WTC11 (cell line): ENCODE results near the gene NOXO1. TPM values are rescaled to one million over a fixed set of nuclear protein-coding genes. Genes with fewer than 3 reads are reported as not detected.

Source experiments
- ATAC-seq: fragments of 200-7000 bp; cut with Tn5 transposase; 2 replicates; pipeline ENCODE4 v1.10.0; 2021; ENCODE audit warnings: mild to moderate bottlenecking, moderate library complexity
- CTCF ChIA-PET: fragments of 300-600 bp; sonication (Branson Sonifier 250); formaldehyde crosslinking; loops from one replicate; lab custom pipeline; 2021; ENCODE audit warnings: antibody characterized with exemption; lab: Charles Lee
- POLR2A ChIA-PET: fragments of 350-600 bp; sonication (Branson Sonifier 250); formaldehyde crosslinking; loops from one replicate; lab custom pipeline; 2021; ENCODE audit warnings: antibody characterized with exemption; lab: Charles Lee
- DNase-seq: peaks from one replicate; pipeline ENCODE4 v3.0.0; 2021; ENCODE audit warnings: low spot score
- H3K27ac Mint-ChIP-seq: 2 replicates; pipeline ENCODE4 v1.8.0; 2021; ENCODE audit warnings: mixed read lengths
- H3K27me3 Mint-ChIP-seq: 2 replicates; pipeline ENCODE4 v1.8.0; 2021; ENCODE audit warnings: low read depth, mild to moderate bottlenecking, moderate library complexity, mixed read lengths
- H3K36me3 Mint-ChIP-seq: 2 replicates; pipeline ENCODE4 v1.8.0; 2021; ENCODE audit warnings: mixed read lengths
- H3K4me1 Mint-ChIP-seq: 2 replicates; pipeline ENCODE4 v1.8.0; 2022; ENCODE audit warnings: mixed read lengths
- H3K4me3 Mint-ChIP-seq: 2 replicates; pipeline ENCODE4 v1.8.0; 2021; ENCODE audit warnings: mild to moderate bottlenecking, moderate library complexity, mixed read lengths
- H3K9me3 Mint-ChIP-seq: 2 replicates; pipeline ENCODE4 v1.8.0; 2021; ENCODE audit warnings: mixed read lengths
- AFF4 ChIP-seq: sonication (generic); formaldehyde crosslinking; IDR thresholded peaks from 2 replicates; pipeline ENCODE4 v1.8.1; 2023; ENCODE audit warnings: mild to moderate bottlenecking, missing genetic modification reagents, borderline replicate concordance
- GABPB1 ChIP-seq: sonication (generic); formaldehyde crosslinking; IDR thresholded peaks from 2 replicates; pipeline ENCODE4 v1.8.1; 2023; ENCODE audit warnings: mild to moderate bottlenecking, missing genetic modification reagents
- GRHL2 ChIP-seq: fragments of 250-450 bp; sonication (Bioruptor Pico); IDR thresholded peaks from 2 replicates; pipeline ENCODE4 v1.8.0; 2022; ENCODE audit warnings: mild to moderate bottlenecking, moderate library complexity; ENCODE audit not compliant: insufficient replicate concordance, severe bottlenecking
- NFATC4 ChIP-seq: fragments of 250-450 bp; sonication (Bioruptor Pico); IDR thresholded peaks from 2 replicates; pipeline ENCODE4 v1.9.0; 2021; ENCODE audit warnings: mild to moderate bottlenecking
- NFE2L1 ChIP-seq: sonication (generic); formaldehyde crosslinking; IDR thresholded peaks from 2 replicates; pipeline ENCODE4 v1.8.1; 2023; ENCODE audit warnings: missing genetic modification reagents
- SMAD4 ChIP-seq: sonication (generic); formaldehyde crosslinking; IDR thresholded peaks from 2 replicates; pipeline ENCODE4 v1.8.0; 2022; ENCODE audit warnings: mild to moderate bottlenecking, missing genetic modification reagents
- ZBTB21 ChIP-seq: sonication (generic); formaldehyde crosslinking; IDR thresholded peaks from 2 replicates; pipeline ENCODE4 v1.8.1; 2023; ENCODE audit warnings: mild to moderate bottlenecking, missing genetic modification reagents, borderline replicate concordance
- ZNF416 ChIP-seq: fragments of 250-450 bp; sonication (Bioruptor Pico); IDR thresholded peaks from 2 replicates; pipeline ENCODE4 v1.9.0; 2021; ENCODE audit warnings: mild to moderate bottlenecking, inconsistent platforms
- total RNA-seq: library from RNA; stranded (reverse); gene quantifications from 3 replicates; pipeline ENCODE4 v1.2.3, GENCODE V29; 2021
- TF ChIP-seq, protein P1 (sequence below): sonication (generic); formaldehyde crosslinking; IDR thresholded peaks from 2 replicates; pipeline ENCODE4 v1.8.0; 2022; ENCODE audit warnings: mild to moderate bottlenecking, missing genetic modification reagents
- TF ChIP-seq, protein P2 (sequence below): sonication (generic); formaldehyde crosslinking; IDR thresholded peaks from 2 replicates; pipeline ENCODE4 v1.8.0; 2022; ENCODE audit warnings: missing genetic modification reagents
- TF ChIP-seq, protein P3 (sequence below): sonication (generic); formaldehyde crosslinking; IDR thresholded peaks from 2 replicates; pipeline ENCODE4 v1.8.1; 2023; ENCODE audit warnings: mild to moderate bottlenecking, missing genetic modification reagents, moderate library complexity

Gene NOXO1
- total RNA-seq, 1 experiment from 2014 or later: 5.7 TPM

- ChIA-PET POLR2A (interaction anchor here (0.6 to 1.2 kb wide), 2 partner anchors 33 to 46 kb away, joined by 3 to 4 read pairs; partner anchors contain the start of gene RPS2), CTCF (interaction anchor here (0.7 to 2.7 kb wide), 3 partner anchors 19 to 143 kb away, joined by 3 to 9 read pairs (median 4); no protein-coding TSS in a partner anchor)
- no peak overlapping the region for H3K4me3 Mint-ChIP-seq
- 0 out of 2 replicates have a peak, but pooled peaks cover 3% of the 10 kb centered on the region for H3K4me1 Mint-ChIP-seq
- DNase-seq (no peak), ATAC-seq (no peak)
- H3K9me3 Mint-ChIP-seq: no peaks in the 10 kb centered on the region
- H3K27me3 Mint-ChIP-seq: no peaks in the 10 kb centered on the region; the same call in 1 of the 2 replicates
- peaks cover 24% of the 10 kb centered on the region for H3K36me3 Mint-ChIP-seq
- H3K27ac Mint-ChIP-seq: no peak overlapping the region
- TF ChIP-seq NFE2L1 (CRISPR knock-in tag): no peak
- TF ChIP-seq ZNF416 (CRISPR knock-in tag): no peak
- TF ChIP-seq NFATC4 (CRISPR knock-in tag): no peak
- no peak for TF ChIP-seq GRHL2
- no peak for TF ChIP-seq GABPB1 (CRISPR knock-in tag)
- TF ChIP-seq, protein P1, sequence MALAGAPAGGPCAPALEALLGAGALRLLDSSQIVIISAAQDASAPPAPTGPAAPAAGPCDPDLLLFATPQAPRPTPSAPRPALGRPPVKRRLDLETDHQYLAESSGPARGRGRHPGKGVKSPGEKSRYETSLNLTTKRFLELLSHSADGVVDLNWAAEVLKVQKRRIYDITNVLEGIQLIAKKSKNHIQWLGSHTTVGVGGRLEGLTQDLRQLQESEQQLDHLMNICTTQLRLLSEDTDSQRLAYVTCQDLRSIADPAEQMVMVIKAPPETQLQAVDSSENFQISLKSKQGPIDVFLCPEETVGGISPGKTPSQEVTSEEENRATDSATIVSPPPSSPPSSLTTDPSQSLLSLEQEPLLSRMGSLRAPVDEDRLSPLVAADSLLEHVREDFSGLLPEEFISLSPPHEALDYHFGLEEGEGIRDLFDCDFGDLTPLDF: no peak
- TF ChIP-seq AFF4 (CRISPR knock-in tag): no peak
- TF ChIP-seq, protein P2, sequence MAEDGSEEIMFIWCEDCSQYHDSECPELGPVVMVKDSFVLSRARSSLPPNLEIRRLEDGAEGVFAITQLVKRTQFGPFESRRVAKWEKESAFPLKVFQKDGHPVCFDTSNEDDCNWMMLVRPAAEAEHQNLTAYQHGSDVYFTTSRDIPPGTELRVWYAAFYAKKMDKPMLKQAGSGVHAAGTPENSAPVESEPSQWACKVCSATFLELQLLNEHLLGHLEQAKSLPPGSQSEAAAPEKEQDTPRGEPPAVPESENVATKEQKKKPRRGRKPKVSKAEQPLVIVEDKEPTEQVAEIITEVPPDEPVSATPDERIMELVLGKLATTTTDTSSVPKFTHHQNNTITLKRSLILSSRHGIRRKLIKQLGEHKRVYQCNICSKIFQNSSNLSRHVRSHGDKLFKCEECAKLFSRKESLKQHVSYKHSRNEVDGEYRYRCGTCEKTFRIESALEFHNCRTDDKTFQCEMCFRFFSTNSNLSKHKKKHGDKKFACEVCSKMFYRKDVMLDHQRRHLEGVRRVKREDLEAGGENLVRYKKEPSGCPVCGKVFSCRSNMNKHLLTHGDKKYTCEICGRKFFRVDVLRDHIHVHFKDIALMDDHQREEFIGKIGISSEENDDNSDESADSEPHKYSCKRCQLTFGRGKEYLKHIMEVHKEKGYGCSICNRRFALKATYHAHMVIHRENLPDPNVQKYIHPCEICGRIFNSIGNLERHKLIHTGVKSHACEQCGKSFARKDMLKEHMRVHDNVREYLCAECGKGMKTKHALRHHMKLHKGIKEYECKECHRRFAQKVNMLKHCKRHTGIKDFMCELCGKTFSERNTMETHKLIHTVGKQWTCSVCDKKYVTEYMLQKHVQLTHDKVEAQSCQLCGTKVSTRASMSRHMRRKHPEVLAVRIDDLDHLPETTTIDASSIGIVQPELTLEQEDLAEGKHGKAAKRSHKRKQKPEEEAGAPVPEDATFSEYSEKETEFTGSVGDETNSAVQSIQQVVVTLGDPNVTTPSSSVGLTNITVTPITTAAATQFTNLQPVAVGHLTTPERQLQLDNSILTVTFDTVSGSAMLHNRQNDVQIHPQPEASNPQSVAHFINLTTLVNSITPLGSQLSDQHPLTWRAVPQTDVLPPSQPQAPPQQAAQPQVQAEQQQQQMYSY (CRISPR knock-in tag): no peak
- TF ChIP-seq ZBTB21: no peak
- TF ChIP-seq SMAD4 (CRISPR knock-in tag): no peak
Measured at GRCh38 chr16:1997494-1998359, 16.5 kb upstream of the NOXO1 start.

DNA sequence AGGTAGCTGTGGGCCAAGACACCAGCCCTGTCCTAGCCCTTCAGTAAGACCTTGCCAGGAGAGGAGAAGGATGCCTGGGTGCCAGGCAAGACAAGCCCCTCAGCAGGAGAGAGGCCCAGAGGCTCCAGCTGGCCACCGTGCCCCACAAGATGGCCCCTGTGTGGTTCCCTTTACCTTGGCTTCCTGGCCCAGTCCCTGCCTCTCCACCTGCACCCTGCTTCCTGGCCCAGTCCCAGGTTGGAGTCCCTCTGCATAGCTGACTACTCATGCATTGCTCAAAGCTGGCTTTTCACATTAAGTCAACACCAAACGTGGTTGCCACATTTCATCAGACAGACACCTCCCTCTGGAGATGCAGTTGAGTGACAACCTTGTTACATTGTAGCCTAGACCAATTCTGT lies 12.5 kb upstream of the NOXO1 start:
- ChIA-PET POLR2A (interaction anchor here (1.3 kb wide), 1 partner anchor 97 kb away, joined by 4 read pairs; no protein-coding TSS in a partner anchor), CTCF (interaction anchor here (1.0 to 6.4 kb wide), 4 partner anchors 9 to 65 kb away, joined by 3 to 59 read pairs (median 4); partner anchors contain the start of genes GFER and NPW)
- ATAC-seq: no peak
- no peak for DNase-seq
- peak overlapping the region; percentile 55 for H3K4me3 Mint-ChIP-seq
- H3K36me3 Mint-ChIP-seq: peaks cover 11% of the 10 kb centered on the region
- peaks cover 14% of the 10 kb centered on the region for H3K4me1 Mint-ChIP-seq
- no peaks in the 10 kb centered on the region for H3K9me3 Mint-ChIP-seq
- H3K27me3 Mint-ChIP-seq: peaks cover 20% of the 10 kb centered on the region
- no peak overlapping the region for H3K27ac Mint-ChIP-seq
- TF ChIP-seq, protein P3, sequence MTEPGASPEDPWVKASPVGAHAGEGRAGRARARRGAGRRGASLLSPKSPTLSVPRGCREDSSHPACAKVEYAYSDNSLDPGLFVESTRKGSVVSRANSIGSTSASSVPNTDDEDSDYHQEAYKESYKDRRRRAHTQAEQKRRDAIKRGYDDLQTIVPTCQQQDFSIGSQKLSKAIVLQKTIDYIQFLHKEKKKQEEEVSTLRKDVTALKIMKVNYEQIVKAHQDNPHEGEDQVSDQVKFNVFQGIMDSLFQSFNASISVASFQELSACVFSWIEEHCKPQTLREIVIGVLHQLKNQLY (CRISPR knock-in tag): no peak
- peak; percentile 91 for TF ChIP-seq GABPB1 (CRISPR knock-in tag)
